ENCODE data around the gene RNF212.

DNA sequence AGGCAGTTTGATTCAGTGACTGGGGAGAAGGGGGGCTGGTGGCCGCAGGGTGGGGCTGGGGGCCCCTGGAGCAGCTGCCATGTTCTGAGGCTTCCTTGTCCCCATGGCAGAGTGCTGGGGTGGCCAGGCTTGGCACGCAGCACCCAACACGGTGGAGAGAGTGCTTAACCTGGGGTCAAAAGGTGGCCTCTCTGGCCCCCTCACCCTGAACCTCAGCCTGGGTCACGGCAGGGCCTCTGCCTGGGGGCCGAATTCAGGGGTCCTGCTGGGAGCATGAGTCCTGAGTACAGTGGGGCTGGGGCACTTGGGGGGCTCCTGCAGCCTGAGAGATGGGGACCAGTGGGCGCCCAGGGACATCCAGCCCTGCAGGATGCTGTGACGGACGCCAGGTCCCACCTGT is 82.0 kb downstream of the RNF212 start:
- TF ChIP-seq NFIC (IDR thresholded peaks at IDR 0.05) (no peak), EGR1 (IDR thresholded peaks at IDR 0.05) (no peak), EP300 (IDR thresholded peaks at IDR 0.05; ENCODE audit: borderline replicate concordance) (no peak), CREB1 (IDR thresholded peaks at IDR 0.05; ENCODE audit: low read depth) (no peak), RAD21 (IDR thresholded peaks at IDR 0.05; ENCODE audit: low read depth) (no peak)
- TF ChIP-seq, protein P1, sequence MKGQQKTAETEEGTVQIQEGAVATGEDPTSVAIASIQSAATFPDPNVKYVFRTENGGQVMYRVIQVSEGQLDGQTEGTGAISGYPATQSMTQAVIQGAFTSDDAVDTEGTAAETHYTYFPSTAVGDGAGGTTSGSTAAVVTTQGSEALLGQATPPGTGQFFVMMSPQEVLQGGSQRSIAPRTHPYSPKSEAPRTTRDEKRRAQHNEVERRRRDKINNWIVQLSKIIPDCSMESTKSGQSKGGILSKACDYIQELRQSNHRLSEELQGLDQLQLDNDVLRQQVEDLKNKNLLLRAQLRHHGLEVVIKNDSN (IDR thresholded peaks at IDR 0.05) = no peak

Data from Ishikawa (cell line).